Measurements from ENCODE around the gene PRSS3.
"Not testable (repeated sequence)": the region's sequence is repeated elsewhere in the genome, so short reads cannot be mapped to it uniquely, and the experiment has no call there.

DNA sequence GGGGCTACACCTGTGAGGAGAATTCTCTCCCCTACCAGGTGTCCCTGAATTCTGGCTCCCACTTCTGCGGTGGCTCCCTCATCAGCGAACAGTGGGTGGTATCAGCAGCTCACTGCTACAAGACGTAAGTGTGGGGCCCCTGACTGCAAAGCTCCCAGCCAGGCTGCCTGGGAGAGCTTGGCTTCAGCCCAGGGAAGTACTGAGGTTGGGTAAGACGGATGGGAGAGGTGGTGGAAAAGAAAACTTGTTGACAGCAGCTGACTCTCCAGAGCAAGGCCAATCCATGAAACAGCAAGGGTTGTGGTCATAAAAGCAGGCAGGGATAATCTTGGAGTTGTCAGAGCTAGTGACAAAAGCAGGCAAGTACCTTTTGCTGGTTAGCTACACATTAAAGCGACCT lies 1.3 kb downstream of the PRSS3 start:
- TF ChIP-seq, protein P1, sequence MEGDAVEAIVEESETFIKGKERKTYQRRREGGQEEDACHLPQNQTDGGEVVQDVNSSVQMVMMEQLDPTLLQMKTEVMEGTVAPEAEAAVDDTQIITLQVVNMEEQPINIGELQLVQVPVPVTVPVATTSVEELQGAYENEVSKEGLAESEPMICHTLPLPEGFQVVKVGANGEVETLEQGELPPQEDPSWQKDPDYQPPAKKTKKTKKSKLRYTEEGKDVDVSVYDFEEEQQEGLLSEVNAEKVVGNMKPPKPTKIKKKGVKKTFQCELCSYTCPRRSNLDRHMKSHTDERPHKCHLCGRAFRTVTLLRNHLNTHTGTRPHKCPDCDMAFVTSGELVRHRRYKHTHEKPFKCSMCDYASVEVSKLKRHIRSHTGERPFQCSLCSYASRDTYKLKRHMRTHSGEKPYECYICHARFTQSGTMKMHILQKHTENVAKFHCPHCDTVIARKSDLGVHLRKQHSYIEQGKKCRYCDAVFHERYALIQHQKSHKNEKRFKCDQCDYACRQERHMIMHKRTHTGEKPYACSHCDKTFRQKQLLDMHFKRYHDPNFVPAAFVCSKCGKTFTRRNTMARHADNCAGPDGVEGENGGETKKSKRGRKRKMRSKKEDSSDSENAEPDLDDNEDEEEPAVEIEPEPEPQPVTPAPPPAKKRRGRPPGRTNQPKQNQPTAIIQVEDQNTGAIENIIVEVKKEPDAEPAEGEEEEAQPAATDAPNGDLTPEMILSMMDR (IDR thresholded peaks at IDR 0.05), result not testable (repeated sequence)
- not testable (repeated sequence) for TF ChIP-seq POLR2A (IDR thresholded peaks at IDR 0.05); POLR2AphosphoS5 (IDR thresholded peaks at IDR 0.05; ENCODE audit: insufficient read depth in 1 of 2, low read depth in 1 of 2)
